Mucosa of stomach (tissue), 1 donor: ENCODE data around the gene BCAR3.
"Not testable (repeated sequence)": the region's sequence is repeated elsewhere in the genome, so short reads cannot be mapped to it uniquely, and the experiment has no call there.

Source experiments
- H3K27me3 ChIP-seq: one replicate; pipeline ENCODE4 v1.7.0; 2013; ENCODE audit warnings: mild to moderate bottlenecking, low read length; ENCODE audit not compliant: control insufficient read depth, insufficient read depth
- H3K36me3 ChIP-seq: one replicate; pipeline ENCODE4 v1.7.0; 2013; ENCODE audit warnings: low read length; ENCODE audit not compliant: control insufficient read depth, insufficient read depth
- H3K4me1 ChIP-seq: one replicate; pipeline ENCODE4 v1.7.0; 2013; ENCODE audit warnings: mild to moderate bottlenecking, low read length; ENCODE audit not compliant: control insufficient read depth, insufficient read depth
- H3K4me3 ChIP-seq: one replicate; pipeline ENCODE4 v1.7.0; 2013; ENCODE audit warnings: low read length
- H3K9ac ChIP-seq: one replicate; pipeline ENCODE4 v1.7.0; 2013; ENCODE audit warnings: mild to moderate bottlenecking, low read length, moderate library complexity
- H3K9me3 ChIP-seq: one replicate; pipeline ENCODE4 v1.7.0; 2013; ENCODE audit warnings: mild to moderate bottlenecking, low read length, moderate library complexity; ENCODE audit not compliant: control insufficient read depth
- donor health status: Pancreatic carcinoma.

Gene BCAR3

GRCh38 chr1:93680076-93680419 lies 1.6 kb downstream of the BCAR3 start:
- H3K4me3 ChIP-seq = no peak overlapping the region
- no peaks in the 10 kb centered on the region for H3K27me3 ChIP-seq
- H3K4me1 ChIP-seq = peaks cover 9% of the 10 kb centered on the region
- no peaks in the 10 kb centered on the region for H3K36me3 ChIP-seq
- no peaks in the 10 kb centered on the region for H3K9me3 ChIP-seq
- H3K9ac ChIP-seq = no peak overlapping the region

GRCh38 chr1:93679546-93679945 lies 2.1 kb downstream of the BCAR3 start:
- H3K27me3 ChIP-seq = no peaks in the 10 kb centered on the region
- H3K4me1 ChIP-seq = peaks cover 9% of the 10 kb centered on the region
- no peaks in the 10 kb centered on the region for H3K36me3 ChIP-seq
- H3K9me3 ChIP-seq = no peaks in the 10 kb centered on the region
- no peak overlapping the region for H3K9ac ChIP-seq
- H3K4me3 ChIP-seq = no peak overlapping the region

- Histone ChIP-seq H3K9me3 (no peaks in the 10 kb centered on the region), H3K36me3 (no peaks in the 10 kb centered on the region), H3K9ac (no peak overlapping the region), H3K4me3 (no peak overlapping the region), H3K4me1 (peaks cover 9% of the 10 kb centered on the region), H3K27me3 (no peaks in the 10 kb centered on the region)
These were observed 2.6 kb downstream of the BCAR3 start for GRCh38 chr1:93678946-93679480.

GRCh38 chr1:93678491-93678890 lies 3.1 kb downstream of the BCAR3 start:
- H3K9me3 ChIP-seq = no peaks in the 10 kb centered on the region
- no peak overlapping the region for H3K9ac ChIP-seq
- H3K4me1 ChIP-seq = peaks cover 11% of the 10 kb centered on the region
- no peaks in the 10 kb centered on the region for H3K27me3 ChIP-seq
- no peak overlapping the region for H3K4me3 ChIP-seq
- H3K36me3 ChIP-seq = no peaks in the 10 kb centered on the region

- H3K9me3 ChIP-seq = no peaks in the 10 kb centered on the region
- H3K4me3 ChIP-seq = no peak overlapping the region
- H3K36me3 ChIP-seq = no peaks in the 10 kb centered on the region
- no peak overlapping the region for H3K9ac ChIP-seq
- H3K27me3 ChIP-seq = no peaks in the 10 kb centered on the region
- peaks cover 18% of the 10 kb centered on the region for H3K4me1 ChIP-seq
These were observed 3.9 kb downstream of the BCAR3 start for GRCh38 chr1:93677729-93678128.

- H3K4me3 ChIP-seq = no peak overlapping the region
- H3K4me1 ChIP-seq = peaks cover 30% of the 10 kb centered on the region
- H3K9ac ChIP-seq = no peak overlapping the region
- no peaks in the 10 kb centered on the region for H3K9me3 ChIP-seq
- H3K36me3 ChIP-seq = no peaks in the 10 kb centered on the region
- H3K27me3 ChIP-seq = no peaks in the 10 kb centered on the region
These were observed 5.2 kb downstream of the BCAR3 start for GRCh38 chr1:93676427-93676826.

- Histone ChIP-seq H3K36me3 (no peaks in the 10 kb centered on the region), H3K27me3 (no peaks in the 10 kb centered on the region), H3K4me3 (no peak overlapping the region), H3K4me1 (peaks cover 35% of the 10 kb centered on the region), H3K9me3 (no peaks in the 10 kb centered on the region), H3K9ac (no peak overlapping the region)
These were observed 5.7 kb downstream of the BCAR3 start for GRCh38 chr1:93675931-93676330.

- peaks cover 33% of the 10 kb centered on the region for H3K4me1 ChIP-seq
- H3K9me3 ChIP-seq = no peaks in the 10 kb centered on the region
- no peaks in the 10 kb centered on the region for H3K36me3 ChIP-seq
- H3K4me3 ChIP-seq = no peak overlapping the region
- H3K9ac ChIP-seq = no peak overlapping the region
- H3K27me3 ChIP-seq = no peaks in the 10 kb centered on the region
These were observed 6.4 kb downstream of the BCAR3 start for GRCh38 chr1:93675271-93675670.

GRCh38 chr1:93674071-93674470 lies 7.6 kb downstream of the BCAR3 start:
- not testable (repeated sequence) for H3K36me3 ChIP-seq, H3K9me3 ChIP-seq, H3K4me3 ChIP-seq, H3K27me3 ChIP-seq, H3K9ac ChIP-seq
- H3K4me1 ChIP-seq = peaks cover 31% of the 10 kb centered on the region

GRCh38 chr1:93673163-93673829 lies 8.3 kb downstream of the BCAR3 start:
- Histone ChIP-seq H3K4me3 (no peak overlapping the region), H3K36me3 (no peaks in the 10 kb centered on the region), H3K4me1 (peaks cover 31% of the 10 kb centered on the region), H3K27me3 (no peaks in the 10 kb centered on the region), H3K9me3 (no peaks in the 10 kb centered on the region), H3K9ac (no peak overlapping the region)

GRCh38 chr1:93672477-93673162 lies 9.0 kb downstream of the BCAR3 start:
- H3K36me3 ChIP-seq = no peaks in the 10 kb centered on the region
- no peak overlapping the region for H3K9ac ChIP-seq
- H3K4me3 ChIP-seq = peak overlapping the region; percentile 44
- H3K27me3 ChIP-seq = no peaks in the 10 kb centered on the region
- no peaks in the 10 kb centered on the region for H3K9me3 ChIP-seq
- H3K4me1 ChIP-seq = peaks cover 36% of the 10 kb centered on the region

GRCh38 chr1:93672069-93672468 lies 9.6 kb downstream of the BCAR3 start:
- H3K9me3 ChIP-seq = no peaks in the 10 kb centered on the region
- H3K36me3 ChIP-seq = no peaks in the 10 kb centered on the region
- H3K9ac ChIP-seq = no peak overlapping the region
- no peaks in the 10 kb centered on the region for H3K27me3 ChIP-seq
- peak overlapping the region; percentile 44 for H3K4me3 ChIP-seq
- H3K4me1 ChIP-seq = peaks cover 40% of the 10 kb centered on the region
